ENCODE results near the gene SLC44A5.
"Not testable (repeated sequence)": the region's sequence is repeated elsewhere in the genome, so short reads cannot be mapped to it uniquely, and the experiment has no call there.

SLC44A5 gene
- 0 to 2.5 (median 1.2) reads per million in 4 donors for total RNA-seq

DNA sequence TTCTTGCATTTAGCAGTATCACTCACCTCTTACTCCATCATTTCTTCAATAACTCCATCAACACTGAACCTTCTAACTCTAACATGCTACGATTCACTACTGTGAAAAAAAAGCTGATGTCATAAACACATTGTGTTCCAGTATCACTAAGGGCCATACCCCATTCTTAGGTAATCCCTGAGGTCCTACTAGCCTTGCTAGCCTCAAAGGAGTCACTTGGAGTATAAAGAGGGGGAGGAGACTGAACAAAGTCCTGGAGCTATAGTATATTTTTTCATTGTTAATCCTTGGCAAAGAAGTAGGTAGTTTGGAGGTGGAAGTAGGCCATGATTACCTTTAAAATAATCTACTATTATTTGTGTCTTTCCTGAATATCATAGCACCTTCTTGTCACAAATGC, at the start of gene SLC44A5:
SLC44A5 (minus strand) TSS at position 101 of the 400 bp plus-strand sequence. CDS start 69,667 bp downstream, outside the sequence.
- DNase-seq: no peak

DNA sequence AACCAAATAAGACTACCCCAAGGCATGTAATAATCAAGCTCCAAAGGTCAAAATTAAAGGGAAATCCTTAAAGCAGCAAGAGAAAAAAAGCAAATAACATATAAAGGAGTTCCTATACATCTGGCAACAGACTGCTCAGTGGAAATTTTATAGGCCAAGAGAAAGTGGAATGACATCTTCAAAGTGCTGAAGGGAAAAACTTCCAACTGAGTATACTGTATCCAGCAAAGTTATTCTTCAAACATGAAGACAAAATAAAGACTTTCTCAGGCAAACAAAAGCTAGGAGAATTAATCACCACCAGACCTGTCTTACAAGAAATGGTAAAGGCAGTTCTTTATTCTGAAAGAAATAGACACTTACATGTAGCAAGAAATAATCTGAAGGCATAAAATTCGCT, 45.0 kb upstream of the SLC44A5 start:
- no peak for DNase-seq

DNA sequence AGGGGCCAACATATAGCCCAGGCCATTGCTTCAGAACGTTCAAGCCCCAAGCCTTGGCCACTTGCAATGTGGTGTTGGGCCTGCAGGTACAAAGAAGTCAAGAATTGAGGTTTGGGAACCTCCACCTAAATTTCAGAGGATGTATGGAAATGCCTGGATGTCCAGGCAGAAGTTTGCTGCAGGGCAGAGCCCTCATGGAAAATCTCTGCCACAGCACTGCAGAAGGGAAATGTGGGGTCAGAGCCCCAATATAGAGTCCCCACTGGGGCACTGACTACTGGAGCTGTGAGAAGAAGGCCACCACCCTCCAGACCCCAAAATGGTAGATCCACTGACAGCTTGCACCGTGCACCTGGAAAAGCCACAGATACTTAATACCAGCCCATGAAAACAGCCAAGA, 36.3 kb upstream of the SLC44A5 start:
- DNase-seq: not testable (repeated sequence)

DNA sequence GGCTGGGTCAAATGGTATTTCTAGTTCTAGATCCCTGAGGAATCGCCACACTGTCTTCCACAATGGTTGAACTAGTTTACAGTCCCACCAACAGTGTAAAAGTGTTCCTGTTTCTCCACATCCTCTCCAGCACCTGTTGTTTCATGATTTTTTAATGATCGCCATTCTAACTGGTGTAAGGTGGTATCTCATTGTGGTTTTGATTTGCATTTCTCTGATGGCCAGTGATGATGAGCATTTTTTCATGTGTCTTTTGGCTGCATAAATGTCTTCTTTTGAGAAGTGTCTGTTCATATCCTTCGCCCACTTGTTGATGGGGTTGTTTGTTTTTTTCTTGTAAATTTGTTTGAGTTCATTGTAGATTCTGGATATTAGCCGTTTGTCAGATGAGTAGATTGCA, 34.2 kb upstream of the SLC44A5 start:
- DNase-seq: not testable (repeated sequence)

DNA sequence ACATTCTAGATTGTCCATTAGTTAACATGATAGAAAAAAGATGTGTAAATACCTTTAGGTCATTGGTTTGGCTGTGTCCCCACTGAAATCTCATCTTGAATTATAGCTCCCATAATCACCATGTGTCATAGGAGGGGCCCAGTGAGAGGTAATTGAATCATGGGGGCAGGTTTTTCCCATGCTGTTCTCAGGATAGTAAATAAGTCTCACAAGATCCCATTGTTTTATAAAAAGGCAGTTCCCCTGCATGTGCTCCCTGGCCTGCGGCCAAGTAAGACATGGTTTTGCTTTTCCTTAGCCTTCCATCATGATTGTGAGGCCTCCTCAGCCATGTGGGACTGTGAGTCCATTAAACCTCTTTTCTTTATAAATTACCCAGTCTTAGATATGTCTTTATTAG, 32.5 kb upstream of the SLC44A5 start:
- no peak for DNase-seq

DNA sequence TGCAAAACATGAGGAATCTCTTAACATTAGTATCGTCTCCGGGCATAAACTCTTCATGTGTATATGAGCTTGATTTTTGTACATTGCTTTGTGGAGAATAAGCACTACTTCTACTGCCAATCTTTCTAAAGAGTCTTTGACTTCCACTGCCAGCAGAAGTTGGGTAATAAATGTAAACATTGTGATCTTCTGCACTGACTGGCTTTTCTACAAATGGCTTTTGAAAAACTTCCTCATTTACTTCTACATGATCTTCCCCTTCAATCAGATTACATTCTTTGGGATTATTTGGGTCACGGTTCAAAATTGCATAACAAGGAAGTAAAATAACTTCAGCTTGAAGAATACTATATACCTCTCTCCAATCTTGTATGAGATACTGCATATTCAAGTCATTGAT, 30.4 kb upstream of the SLC44A5 start:
- DNase-seq: no peak

DNA sequence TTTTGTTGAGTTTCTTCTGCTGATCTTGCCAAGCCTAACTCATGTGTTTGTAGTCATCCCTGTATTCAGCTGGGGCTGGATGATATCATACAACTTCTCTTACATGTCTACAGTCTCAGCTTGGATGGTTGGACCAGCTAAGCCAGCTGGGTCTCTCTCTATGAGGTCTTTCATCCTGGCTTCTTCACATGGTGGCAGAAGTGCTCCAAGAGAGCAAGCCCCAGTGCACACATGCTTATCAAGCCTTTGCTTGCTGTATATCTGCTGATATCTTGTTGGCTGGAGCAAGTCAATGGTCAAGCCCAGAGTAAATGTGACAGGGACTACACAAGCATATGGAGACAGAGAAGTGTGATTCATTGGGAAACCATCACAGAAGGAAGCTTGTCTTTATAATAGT, 29.2 kb upstream of the SLC44A5 start:
- DNase-seq: no peak

DNA sequence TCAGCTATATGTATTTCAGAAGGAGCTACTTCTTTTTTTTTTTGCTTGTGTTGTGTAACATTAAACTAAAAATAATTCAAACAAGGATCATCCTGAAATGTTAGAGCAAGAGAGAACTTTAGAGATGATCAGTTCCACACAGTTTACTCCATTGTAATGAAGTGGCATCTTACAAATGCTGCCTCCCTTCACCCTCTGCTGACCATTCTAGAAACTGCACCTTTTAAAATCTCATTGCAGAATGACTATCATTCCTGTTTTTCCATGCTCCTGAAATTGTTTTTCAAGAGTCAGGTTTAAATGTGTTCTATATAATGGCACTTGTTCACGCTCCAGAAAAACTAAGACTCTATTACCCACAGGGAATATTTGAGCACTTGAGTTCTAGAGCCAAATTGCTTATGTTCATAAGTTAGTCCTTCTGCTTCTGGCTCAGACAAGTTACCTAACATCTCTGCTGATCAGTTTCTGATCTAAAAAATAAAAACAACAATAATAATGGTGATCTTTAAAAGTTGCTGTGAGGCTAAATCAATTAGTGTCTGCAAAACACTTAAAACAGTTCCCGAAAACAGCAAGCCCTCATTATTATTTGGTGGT, 21.5 kb upstream of the SLC44A5 start:
- DNase-seq: no peak

DNA sequence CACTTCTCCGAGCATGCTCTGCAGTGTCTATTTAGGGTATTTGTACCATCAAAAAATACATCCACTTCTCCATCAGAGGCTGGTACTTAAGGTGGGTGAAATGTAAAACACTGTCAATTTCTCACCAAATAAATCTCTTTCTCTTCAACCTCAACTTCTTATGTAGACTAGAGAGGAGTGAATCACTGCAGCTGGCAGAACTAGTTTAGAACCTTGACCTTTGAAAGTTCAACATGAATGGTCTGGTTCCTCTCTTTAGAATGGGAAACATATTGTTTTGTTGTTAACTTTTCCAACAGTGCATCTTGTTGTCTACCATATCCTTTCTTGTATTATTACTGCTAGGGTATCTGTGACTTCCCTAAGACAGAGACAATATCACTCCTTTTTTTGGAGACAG, 20.1 kb upstream of the SLC44A5 start:
- DNase-seq: no peak

DNA sequence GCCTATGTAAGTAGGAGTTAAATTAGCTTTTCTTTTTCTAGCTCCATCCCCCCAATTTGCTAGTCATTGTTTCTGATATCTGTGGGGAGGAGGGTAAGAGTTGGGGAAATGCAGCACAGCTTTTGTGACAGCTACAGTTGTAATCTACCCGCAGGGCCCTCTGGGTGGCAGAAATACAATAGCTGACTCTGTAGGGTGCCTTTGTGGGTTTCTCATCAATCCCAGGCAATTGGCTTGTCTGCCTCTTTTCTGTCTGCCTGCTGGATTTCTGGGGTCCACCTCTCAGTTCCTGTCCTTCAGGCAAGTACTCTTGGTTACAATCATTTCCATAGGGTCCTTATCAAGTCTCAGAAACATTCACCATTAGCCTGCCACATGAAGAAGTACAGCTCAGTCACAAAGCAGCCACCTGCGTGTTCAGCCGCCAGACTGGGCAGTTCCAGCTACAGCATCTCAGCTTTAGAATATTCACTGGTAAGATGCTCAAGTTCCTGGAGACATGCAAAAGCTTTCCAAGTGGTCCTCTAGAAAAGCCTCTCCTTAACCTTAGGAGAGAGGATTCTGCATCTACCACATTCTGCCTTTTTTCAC, 19.2 kb upstream of the SLC44A5 start:
- DNase-seq: no peak

DNA sequence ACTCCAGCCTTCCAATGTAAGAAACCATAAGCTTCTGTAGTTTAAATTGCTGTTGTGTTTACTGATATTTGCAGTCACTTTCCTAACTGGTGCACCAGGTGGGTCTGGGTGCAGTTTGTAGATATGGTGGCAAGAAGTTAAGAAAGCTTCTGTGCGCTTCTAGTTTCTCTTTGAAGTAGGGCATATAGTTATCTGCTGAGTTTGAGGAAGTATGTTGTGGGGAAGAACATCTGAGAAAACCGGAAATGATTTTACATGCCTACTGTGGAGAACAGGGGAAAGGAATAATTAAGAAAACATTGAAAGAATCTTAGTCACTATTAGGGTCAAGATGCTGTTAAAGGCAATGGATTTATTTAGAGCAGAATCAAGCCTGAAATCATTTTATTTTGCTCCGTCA, 14.9 kb upstream of the SLC44A5 start:
- DNase-seq: no peak

DNA sequence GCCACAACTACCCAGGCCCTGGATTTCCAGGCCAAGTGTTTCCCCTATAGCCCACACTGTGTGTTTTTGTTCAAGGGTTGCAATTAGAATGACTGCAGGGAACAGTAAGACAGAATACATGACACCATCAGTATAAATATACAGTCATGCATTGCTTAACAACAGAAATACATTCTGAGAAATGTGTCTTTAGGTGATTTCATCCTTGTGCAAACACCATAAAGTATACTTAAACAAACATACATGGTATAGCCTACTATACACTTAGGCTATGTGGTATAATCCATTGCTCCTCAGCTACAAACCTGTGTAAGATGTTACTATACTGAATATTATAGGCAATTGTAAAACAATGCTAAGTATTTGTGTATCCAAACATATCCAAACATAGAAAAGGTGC, 7.5 kb upstream of the SLC44A5 start:
- no peak for DNase-seq

DNA sequence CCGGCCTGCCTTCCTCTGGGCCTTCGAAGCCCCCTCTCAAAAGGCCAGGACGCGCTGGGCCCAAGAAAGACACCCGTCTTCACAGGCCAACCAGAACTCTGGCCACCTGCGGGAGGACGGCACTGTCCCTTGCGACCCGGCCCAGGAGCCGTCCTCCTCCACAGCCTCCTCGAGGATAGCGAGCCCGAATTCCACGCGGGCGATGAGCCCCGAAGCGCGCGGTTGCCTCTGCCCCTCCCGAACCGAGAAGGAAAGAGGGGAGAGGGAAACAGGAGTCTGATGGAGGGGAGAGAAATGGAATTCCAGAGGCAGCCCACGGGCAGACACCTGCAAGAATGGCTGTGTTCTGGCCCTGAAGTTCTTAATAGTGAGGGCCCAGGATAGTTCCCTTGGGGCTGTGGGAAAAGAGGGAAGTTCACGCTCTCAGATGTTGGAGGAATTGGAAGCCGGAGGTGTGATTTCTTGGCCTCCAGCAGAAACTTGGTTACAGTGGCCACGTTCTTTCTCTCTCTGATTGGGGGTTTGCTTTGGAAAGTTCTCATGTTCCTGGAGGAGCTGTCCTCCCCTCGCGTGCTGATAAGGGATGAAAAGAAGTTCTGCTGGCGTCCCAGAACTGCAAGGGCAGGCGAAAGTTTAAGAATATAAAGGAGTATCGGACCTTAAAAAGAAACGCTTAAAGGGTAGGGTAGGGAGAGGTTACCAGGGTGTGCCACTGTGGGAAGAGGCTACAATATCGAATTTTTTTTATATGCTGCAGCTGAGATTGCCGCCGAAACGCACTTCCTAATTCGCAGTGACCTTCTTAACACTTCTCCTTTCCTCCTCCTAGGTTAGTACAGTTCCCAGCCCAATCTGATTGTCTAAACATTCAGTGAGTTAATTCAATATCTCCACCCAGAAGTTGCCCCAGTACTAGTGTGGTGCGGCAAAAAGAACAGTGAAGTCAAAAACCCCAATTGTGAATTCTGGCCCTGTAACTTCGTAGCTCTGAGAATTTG, 5.8 kb upstream of the SLC44A5 start:
- no peak for DNase-seq

DNA sequence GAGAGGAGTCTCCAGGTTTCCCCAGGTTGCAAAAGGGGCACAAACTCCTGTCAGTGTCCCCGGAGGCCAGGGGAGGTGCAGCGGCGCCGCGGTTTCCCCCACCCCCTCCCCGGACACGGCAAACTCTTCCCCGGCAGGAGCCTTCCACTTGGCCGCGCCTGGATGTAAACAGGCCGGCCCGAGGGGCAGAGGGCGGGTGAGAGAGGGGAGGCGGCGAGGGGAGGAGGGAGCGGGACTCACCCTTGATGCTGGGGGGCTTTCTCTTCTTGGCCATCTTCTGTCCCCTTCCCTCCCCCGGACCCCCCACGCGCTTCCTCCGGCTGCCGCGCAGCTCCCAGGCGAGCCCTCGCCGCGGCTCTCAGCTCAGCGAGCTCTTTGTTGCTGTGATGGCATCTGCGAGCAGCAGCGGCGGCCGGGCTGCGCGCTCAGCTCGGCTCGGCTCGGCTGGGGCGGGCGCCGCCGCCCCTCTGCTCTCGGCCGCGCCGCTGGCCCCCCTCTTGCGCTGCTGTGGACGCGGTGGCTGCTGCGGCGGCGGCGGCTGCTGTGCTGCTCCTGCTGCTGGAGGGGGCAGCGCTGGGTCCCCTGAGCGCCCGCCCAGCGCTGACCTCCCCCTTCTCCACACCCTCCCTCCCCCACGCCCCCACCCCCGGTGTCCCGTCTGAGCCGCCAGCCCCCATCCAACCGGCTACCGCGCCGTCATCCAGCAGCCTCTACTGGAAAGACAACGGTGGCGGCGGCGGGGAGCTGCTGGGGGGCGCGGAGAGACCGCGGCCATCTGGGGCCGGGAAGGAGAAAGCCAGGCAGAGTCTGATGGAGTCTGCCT, 4.9 kb upstream of the SLC44A5 start:
- DNase-seq: peak in 1 of 5 donors; percentile 14

DNA sequence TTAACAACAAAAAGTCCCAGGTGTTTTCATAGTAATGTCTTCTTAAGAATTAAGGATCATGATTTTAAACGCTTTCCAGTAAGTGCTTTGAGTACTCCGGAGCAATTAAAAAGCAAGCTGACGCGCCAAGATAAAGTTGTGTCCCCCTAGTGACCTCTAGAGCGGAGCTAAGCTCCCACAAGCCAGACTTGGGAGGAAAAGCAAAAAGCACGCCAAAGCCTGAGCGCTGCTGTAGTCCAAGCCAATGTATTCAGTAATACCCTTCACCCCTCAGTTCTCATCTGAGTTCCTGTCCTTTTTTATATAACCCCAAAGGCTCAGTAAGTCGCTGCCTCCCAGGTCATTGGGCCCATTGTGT, 3.5 kb upstream of the SLC44A5 start:
- no peak for DNase-seq

DNA sequence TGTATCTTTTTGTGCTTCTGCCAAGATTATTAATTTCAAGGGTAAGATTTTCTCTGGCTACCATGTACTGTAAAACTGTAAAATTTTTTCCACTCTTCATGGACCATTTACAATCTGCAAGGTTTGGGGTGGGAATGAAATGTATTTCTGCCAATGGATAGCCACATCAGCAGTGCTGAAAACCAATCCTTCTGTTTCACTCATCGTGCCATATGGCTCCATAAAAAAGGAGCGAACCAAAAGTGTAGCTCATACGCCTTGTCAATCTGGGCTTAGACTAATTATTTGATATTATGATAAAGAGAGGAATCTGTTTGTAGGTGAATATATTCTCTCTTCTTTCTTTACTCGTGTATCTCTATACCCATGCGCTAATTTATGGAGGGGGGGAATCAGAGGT, 3.0 kb upstream of the SLC44A5 start:
- no peak for DNase-seq

DNA sequence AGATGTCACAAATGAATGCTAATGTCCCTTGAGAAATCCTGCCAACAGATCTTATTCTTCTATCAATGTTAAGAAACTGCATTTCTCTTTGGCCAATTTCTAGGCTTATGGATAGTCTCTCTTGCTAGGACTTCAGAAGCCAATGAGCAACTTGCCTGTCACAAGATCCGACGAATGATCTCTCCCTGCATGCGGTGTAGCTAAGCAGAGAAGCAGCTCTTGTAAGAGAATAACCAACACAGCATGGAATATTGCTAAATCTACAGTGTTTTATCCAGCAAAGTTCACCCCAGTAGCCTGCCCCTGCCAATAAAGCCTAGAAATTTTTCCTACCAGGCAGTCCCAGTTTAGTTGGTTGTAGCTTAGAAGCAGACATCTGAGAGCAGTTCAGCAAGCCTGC, 2.1 kb upstream of the SLC44A5 start:
- no peak for DNase-seq

DNA sequence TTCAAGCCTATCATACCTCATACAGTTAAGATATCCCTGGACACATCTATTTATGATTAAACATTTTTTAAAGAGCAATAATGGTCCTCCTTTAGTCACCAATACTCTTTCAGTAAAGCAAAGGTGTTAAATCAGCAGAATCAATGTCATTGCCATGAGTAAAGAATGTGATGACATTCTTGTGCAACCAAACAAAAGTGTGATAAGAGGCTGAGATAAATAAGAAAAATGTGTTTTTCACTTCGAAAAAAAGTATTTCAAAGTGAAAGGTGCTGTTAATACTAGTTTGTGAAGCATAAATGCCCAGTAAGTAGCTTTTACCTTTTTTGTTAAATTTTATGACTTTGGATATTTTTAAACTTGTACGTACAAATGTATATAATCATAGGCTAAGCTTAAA, 8.4 kb downstream of the SLC44A5 start:
- DNase-seq: no peak

DNA sequence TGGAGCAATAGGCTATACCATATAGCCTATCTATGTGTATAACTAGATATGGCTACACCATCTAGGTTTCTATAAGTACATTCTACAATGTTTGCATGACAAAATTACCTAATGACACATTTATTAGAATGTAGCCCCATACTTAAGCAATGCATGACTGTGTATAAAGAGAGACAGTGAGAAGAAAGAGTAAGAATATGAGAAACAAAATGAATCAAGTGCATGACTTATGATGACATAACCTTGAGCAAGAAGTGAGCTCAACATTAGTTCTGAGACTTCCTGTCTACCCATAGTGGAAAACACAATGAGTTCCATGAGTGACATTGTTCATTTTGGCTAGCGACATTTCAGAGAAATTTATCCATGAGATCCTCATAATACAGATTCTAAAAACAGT, 10.1 kb downstream of the SLC44A5 start:
- DNase-seq: no peak

DNA sequence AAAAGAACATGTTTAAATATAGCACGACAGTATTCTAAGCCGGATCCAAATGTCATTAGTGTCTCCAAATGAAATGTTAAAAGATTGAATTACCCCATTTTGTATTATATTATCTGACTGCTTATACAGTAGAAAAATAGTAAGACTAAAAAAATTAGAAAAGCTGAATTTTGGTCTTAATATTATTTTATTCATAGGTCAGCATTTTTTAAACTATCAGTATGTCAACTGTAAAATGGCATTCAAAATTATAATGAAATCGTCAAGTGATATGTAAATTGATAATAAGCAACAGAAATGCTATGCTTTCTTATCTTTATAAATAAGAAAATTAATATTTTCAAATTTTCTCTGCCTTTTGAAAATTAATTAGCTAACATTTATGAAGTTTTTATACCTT, 16.6 kb downstream of the SLC44A5 start:
- DNase-seq: no peak

DNA sequence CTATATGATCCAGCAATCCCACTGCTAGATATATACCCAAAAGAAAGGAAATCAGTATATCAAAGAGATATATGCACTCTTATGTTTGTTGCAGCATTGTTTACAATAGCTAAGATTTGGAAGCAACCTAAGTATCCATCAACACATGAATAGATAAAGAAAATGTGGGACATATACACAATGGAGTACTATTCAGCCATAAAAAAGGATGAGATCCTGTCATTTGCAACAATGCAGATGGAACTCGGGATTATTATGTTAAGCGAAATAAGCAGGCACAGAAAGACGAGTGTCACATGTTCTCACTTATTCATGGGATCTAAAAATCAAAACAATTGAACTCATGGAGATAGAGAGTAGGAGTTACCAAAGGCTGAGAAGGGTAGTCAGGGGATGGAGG, 17.5 kb downstream of the SLC44A5 start:
- not testable (repeated sequence) for DNase-seq

DNA sequence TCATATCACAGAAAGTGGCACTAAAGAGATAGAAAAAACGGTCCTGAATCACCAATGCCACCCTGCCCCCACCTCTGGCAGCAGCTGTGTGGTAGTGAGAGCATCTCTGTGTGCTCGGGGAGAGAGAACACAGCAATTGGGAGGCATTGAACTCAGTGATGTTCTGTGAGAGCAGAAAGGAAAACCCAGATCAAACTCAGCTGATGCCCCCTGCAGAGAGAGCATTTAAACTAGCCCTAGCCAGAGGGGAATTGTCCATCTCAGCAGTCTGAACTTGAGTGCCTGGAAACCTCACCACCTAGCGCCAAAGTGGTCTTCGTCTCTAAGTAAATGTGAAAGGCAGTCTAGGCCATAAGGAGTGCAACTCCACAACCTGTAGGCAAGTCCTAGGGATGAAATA, 21.3 kb downstream of the SLC44A5 start:
- no peak for DNase-seq
